HG02870 (cell line): ENCODE data around the gene WDR64.
"Not testable (repeated sequence)": the region's sequence is repeated elsewhere in the genome, so short reads cannot be mapped to it uniquely, and the experiment has no call there.

Source experiments
- ATAC-seq: cut with Tn5 transposase; IDR thresholded peaks from one replicate; pipeline ENCODE4 v1.9.1; 2021; ENCODE audit warnings: mild to moderate bottlenecking, moderate library complexity; ENCODE audit not compliant: unreplicated experiment

WDR64 gene

DNA sequence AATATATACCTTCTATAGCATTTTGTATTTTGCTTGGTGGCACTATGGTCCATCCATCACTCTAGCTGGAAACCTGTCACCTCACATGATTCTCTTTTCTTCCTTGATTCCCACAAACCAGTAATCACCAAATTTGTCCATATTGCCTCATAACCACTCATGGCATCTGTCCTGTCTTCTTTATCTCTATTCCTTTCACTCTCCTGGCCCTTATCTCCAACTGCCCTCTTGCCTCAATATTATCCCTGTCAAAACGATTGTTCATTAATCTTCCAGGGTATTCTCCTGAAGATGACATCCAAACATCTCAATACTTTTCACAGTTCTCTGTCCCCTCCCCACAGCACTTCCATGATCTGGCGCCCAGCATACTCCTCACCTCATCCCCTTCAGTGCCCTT lies 46.1 kb downstream of the WDR64 start:
- no peak for ATAC-seq

DNA sequence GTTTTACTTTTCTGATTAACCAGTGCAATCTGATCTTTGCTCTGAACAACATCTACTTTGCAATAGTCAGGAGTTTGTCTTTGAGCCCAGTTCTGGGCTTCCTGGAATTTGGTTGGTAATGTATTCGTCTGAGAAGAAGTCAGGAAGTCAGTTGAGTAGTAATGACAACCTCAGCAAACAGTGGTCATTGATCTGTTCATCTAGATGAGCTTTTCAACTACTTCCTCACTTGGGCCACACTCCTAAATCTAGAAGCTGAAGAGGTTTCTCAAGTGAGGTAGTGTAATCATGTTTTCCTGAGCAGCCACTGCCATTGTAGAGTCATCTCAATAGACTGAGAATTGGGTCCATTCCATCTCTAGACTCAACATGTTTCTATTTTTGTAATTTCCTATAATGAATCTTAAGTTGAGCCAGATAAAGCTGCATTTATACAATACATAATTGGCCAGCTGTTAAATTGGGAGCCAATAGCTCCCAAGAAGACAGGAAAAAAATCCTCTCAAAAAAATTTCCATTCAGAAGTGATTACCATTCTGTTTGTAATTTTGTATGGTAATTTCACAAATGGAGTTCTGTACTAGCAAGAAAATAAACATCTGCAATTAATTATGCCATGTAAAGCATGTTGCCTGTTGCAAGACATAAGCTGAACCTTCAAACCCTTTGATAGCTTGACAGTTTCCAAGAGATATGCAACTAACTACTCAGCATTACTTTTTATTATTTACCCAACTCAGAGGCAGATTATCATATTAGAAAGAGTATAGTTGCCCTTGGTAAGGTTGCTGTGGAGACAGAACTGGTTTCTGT lies 49.6 kb downstream of the WDR64 start:
- no peak for ATAC-seq

DNA sequence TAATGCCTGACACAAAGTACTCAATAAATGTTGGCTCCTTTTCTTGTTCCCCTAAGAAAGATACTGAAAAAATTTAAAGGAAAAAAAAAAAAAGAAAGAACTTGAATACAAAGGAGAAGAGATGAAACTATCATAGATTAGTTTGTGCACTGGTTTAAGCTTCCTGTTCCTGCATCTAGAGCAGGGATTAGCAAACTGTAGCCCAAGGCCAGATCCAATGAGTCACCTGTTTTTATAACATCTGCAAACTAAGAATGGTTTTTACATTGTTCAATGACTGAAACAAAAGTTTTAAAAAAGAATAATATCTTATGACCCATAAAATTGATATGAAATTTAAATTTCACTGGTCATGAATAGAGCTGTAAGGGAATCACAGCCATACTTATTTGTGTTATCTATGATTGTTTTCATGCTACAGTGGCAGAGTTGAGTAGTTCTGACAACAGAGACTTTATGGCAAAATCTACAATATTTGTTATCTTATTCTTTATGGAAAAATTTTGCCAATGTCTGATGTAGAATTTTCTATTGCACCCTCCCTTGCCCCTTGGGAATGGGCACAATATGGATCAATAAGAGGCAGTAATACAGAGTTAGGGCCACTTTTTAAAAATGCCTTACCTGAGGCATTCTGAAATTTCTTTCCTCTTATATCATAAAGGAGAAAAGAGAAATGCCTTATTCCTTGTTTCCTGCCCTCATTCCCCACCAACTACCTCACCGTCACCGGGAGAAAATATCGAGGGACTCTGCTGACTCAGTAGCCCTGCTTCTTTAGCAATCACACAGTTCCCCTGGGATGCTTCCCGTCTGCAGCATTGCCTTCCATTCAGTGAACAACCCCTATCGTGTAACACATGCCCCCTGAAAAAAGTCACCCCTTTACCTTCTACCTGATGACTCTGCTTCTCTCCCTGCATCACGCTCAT lies 50.6 kb downstream of the WDR64 start:
- no peak for ATAC-seq

DNA sequence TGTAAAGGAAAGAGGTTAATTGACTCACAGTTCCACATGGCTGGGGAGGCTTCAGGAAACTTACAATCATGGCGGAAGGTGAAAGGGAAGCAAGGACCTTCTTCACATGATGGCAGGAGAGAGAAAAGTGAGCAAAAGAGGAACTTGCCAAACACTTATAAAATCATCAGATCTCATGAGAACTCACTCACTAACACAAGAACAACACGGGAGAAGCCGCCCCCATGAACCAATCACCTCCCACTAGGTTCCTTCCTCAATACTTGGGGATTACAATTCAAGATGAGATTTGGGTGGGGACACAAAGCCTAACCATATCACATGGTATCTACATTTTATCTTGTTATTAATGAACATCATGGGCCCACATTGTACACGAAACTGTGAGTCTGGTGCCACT lies 51.7 kb downstream of the WDR64 start:
- not testable (repeated sequence) for ATAC-seq

DNA sequence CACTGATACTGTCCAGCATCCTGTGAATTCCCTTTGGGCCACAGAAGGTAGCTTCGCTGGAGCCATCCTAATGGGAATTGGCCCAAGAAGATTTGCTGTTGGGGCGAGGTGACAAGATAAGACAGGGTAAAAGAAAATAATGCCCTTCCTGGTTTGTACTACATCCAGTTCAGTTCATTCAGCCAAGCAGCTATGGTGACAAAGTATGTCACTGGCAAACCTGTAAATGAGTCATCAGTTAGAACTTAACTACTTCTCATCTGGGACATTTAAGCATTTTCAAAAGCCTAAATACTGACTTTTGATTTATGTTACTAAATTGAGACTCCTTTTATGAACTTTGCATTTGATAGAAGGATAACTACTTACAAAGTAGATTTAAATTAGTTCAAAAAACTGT lies 54.2 kb downstream of the WDR64 start:
- no peak for ATAC-seq

DNA sequence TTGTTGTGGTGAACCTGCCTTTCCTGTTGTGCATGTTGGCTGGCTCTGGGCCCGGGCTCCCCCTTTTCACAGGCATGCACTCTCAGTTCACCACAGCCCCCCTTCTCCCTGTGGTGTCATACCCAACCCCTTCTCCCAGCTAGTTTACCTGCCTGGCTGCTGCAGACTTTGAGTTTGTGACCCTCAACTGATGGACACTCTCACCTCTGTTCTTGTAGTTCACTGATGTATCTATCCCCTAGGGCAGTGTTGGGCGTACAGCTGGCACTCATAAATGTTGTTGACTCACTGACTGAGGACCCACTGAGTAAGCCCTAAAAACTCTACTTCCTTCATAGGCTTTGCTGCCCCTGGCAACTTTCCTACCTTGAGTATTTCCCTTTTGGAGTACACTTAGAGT lies 54.9 kb downstream of the WDR64 start:
- ATAC-seq, result no peak

DNA sequence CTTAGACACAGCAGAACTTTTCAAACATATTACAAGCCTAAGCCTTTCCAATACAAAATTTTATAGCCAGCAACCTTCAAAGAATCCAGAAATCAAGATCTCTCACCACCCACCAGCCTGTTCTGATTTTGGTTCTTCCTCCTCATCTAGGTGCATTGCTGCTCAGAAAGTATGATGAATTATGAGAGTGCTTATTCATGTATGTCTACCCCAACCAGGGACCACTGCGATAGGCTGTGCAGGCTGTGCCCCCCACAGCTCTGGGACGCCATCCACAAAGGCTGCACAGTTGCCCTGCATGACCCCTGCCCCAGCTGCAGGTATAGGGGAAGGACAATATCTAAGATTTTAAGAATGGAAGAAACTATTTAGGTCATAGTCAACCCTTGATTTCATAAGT lies 55.4 kb downstream of the WDR64 start:
- no peak for ATAC-seq

DNA sequence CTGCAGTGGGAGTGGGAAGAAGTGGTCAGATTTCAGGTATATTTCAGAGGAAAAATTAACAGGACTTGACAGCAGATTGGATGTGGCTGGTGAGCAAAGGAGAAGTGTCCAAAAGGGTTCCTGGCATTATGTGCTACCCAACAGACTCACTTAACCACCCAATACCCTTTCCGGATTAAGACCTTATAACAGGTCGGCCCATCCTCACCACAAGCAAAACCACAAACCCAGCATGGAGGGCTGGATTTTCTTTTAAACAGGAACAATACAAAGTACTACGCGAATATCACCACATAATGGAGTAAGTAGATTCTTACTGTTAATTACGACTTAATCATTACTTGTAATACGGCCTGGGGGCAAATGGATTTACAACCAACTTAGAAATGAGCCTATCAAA lies 59.2 kb downstream of the WDR64 start:
- ATAC-seq, result no peak

DNA sequence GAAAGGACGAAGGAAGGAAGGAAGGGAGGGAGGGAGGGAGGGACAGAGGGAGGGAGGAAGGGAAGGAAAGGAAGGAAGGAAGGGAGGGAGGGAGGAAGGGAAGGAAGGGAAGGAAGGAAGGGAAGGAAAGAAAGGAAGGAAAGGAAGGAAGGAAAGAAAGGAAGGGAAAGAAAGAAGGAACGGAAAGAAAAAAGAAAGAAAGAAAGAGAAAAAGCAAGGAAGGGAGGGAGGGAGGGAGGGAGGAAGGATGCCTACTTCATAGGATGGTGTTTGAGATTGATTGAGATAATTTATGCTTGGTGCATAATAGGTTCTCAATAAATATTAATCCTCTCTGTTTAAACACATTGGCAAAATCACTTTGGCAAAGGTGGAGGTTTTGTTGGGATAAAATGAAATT lies 61.2 kb downstream of the WDR64 start:
- ATAC-seq, result no peak

DNA sequence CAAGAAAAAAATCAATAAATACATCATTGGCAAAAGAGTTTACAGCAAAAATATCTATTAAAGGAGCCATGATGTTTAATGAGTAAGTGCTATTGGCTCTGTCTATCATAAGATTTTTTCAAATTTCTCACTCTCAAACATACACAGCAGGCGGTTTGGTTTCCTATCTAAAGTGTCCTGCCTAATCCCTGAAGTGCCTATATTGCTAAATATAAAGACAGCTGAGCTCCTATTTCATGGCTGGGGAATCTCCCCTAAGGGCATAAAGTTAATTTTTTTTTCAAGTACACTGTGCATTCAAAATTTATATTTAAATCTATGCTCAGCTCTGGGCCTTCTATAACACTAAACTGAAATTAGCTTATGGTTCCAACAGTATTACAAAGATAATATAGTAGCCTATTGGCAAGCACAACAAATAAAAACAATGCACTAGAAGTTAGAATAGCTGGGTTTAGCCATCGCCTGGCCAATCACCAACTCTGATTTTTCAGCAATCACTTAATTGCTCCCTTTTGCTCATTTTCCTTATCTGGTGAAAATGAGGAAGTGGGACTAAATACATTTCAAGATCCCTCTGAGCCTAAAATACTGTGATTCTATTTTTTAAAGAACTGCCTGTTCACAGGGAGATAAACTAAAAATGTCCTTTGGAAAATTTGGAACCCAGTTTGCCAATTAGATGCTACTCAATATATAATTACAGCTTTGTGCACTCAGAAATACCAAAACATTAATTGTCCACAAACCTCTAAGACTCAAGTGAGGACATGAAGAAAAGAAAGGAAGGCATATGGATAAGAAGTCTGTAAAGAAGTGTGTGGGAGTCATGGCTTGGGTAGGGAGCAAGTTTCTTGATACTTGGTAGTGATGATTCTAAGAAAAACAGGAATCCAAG lies 62.5 kb downstream of the WDR64 start:
- ATAC-seq, result no peak

DNA sequence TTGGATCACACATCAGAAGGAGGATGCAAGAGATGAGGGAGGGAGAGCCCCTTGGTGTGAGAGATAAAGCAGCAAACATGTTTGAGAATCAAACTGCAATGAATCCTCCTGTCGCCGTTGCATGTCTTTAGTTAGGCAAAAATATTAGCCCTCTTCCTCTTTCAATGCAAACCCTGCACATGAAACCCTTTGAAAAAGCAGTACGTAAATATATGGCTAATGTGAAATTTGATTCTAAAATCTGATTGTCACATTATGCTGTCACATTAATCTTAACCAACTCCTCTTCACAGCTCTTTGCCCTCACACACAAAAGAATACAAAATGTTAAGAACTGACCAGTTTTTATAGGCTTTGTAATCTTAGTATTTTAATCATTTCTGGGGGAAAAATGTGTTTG lies 63.4 kb downstream of the WDR64 start:
- ATAC-seq, result no peak

DNA sequence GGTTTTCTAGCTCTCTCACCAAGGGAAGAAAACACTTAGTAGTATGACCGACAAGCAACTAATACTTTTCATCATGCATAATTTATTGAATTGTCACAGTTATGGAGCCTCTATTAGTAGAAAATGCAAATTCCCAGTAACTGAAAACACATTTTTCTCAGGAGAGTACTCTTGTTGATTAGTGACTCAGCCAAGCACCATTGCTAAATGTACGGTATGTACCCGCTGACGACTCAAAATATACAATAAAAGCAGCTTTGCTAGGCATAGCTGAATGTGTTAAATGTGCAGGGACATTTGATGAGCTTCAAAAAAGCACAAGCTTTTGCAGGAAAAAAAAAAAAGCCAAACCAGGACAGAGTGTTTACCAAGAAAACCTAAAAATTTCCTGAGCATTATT lies 63.9 kb downstream of the WDR64 start:
- no peak for ATAC-seq

DNA sequence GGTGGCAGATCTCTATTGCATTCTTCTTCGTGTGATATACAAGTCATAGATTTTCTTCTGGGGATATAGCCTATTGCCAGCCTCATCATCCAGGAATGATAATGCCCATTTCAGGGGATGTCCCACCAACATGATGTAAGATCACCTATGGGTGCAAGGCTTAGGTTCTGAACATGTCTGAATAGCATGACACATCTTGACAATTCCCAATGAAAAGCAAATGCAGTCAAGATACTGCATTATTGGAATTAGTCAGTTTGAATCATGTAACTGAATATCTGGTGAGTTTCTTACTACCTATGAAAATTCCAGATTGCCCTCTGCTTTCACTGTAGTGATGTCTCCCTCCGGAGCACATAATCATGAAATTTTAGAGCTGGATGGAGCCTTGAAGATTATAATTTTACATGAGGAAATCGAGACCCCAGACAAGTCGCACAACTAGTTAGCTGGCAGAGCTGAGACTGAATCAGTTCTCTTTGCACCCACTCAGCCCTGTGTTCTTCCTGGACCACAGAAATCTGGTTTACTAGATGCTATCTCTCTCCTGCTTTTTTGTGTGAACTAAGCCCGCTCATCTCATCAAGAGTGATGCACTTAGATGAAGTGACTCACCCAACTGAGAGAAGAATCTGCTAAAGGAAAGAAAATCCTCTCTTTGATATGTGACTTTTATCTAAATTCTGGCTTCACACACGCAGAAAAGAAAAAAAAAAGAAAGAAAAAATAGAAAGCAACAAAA lies 65.0 kb downstream of the WDR64 start:
- ATAC-seq, result no peak

DNA sequence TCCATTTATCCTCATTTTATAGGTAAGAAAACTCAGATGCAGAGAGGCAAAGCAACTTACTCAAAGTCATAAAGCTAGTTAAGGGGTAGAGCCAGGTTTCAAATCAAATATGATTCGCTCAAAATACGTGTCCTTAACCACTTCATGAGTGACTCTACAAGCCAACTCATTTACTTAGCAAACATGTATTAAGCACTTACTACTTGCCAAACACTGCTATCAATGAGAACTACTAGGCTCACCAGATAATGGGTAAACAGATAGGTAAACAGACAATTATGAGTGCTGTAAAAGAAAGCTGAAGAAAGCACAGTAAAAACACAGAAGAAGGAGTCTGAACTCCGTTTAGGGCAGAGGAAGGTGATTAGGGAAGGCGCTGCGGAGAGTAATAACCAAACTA lies 65.9 kb downstream of the WDR64 start:
- no peak for ATAC-seq

DNA sequence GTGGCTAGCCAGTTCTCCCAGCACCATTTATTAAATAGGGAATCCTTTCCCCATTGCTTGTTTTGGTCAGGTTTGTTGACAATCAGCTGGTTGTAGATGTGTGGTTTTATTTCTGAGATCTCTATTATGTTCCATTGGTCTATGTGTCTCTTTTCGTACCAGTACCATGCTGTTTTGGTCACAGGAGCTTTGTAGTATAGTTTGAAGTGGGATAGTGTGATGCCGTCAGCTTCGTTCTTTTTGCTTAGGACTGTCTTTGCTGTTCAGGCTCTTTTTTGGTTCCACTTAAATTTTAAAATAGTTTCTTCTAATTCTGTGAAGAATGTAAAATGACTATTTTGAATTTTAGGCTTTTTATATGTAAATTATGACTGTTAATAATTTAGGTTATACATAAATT lies 68.9 kb downstream of the WDR64 start:
- no peak for ATAC-seq

DNA sequence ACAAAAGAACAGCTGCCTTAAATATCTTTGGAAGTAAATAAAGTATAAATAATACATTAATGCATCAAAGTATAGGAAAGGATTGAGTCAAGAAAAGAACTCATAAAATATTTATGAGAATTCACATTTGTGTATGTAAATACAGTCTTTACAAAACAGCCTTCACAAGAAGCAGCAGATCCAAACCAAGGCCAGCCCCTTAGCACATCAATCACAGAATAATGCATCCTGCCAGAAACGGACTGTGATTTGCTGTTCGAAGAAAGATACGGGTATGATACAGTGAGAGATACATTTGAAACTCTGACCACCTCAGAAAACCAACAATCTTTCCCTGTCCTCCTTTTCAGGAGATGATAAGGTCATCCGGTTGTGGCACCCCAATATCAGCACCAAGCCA lies 70.9 kb downstream of the WDR64 start:
- ATAC-seq, result no peak

DNA sequence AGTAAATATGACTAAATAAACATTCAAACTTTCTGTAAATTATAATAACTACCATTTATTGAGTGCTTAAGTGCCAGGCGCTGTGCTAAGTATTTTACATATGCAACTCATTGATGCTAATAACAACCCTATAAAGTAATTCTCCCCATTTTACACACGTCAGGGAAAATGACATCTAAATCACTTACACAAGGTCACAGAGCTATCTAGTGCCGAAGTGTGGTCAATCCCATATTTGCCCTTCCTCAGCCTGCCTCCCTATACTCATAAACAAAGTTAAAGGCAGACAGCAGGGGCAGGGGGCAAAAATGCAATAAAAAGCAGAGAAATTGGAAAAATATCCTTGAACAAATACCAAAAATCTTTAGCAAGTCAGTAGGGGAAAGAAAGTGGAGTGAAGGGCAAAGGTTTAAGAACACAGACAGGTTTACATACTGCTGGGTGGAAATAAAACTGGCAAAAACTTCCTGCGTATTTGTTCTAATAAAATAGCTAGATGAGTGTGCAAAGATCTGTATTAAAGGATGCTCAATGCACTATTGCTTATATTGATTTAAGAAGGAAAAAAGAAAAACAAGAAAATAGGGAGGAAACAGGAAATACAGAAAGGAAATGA lies 72.8 kb downstream of the WDR64 start:
- ATAC-seq, result no peak

DNA sequence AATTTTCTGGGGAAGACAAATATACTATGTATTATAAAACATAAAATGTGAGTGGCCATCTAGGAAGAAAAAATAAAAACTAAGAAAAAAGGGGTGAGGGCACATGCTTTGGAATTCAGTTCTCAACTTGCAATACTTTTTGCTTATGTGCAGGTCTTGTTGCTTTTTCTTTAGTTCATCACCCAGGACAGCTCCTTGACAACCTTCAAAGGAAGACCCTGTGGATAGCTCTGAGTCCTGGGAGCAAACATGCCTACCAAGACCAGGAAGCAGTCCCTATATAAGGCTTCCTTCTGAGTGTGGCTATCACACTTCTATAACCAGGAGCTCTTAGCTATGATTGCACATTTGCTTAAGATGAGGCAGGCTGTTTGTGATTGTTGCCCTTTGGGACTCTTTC lies 78.0 kb downstream of the WDR64 start:
- ATAC-seq, result no peak

DNA sequence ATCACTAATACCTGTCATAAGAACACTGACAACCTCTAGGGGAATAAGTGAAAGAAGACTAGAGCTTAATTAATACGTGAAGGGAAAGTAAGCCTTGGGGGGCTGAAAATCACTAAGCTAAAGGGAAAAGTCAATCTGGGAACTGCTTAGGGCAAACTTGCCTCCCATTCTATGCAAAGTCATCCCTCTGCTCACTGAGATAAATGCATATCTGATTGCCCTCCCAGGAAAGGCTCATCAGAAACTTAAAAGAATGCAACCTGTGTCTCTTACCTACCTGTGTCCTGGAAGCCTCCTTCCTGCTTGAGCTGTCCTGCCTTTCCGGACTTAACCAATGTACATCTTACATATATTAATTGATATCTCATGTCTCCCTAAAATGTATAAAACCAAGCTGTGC lies 81.8 kb downstream of the WDR64 start:
- ATAC-seq, result no peak

DNA sequence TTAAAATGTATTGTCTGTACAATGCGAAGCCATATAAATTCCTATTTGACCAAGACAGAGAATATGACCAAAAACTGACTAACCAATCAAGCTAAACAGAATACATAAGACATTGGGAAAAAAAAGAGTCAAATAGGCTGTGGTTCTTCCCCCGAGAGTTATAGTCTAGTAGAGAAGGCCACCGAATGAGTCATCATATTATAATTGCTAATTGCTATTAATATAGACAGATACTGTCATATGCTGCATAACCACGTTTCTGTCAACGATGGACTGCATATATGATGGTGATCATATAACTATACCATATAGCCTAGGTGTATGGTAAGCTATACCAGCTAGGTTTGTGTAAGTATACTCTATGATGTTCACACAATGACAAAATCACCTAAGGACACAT lies 82.5 kb downstream of the WDR64 start:
- ATAC-seq, result no peak
